ENCODE measurements around the gene TLX2. TPM values are rescaled to one million over a fixed set of nuclear protein-coding genes. Genes with fewer than 3 reads are reported as not detected.

TLX2 gene
- total and polyA plus RNA-seq, 2 of the 13 experiments (the other 11 are each of a cell fraction or from before 2014, with no cell fraction given), result 0.05 to 0.20 TPM

- TF ChIP-seq ZNF235 (CRISPR knock-in tag; IDR thresholded peaks at IDR 0.05; ENCODE audit: borderline replicate concordance), result no peak
- TF ChIP-seq ZNF740 (CRISPR knock-in tag; IDR thresholded peaks at IDR 0.05), result peak; percentile 90
- peak; percentile 90 for TF ChIP-seq ZNF501 (CRISPR knock-in tag; IDR thresholded peaks at IDR 0.05)
- peak; percentile 76 for TF ChIP-seq HNRNPLL (IDR thresholded peaks at IDR 0.05; ENCODE audit: low read depth, low read length, poor library complexity, severe bottlenecking)
- TF ChIP-seq ZNF574 (CRISPR knock-in tag; IDR thresholded peaks at IDR 0.05), result peak; percentile 99
- peak; percentile 73; the same call in 1 of the 2 replicates for TF ChIP-seq AHR (CRISPR knock-in tag; IDR thresholded peaks at IDR 0.05)
- peak; percentile 88; the same call in 1 of the 2 replicates for TF ChIP-seq HES4 (CRISPR knock-in tag; IDR thresholded peaks at IDR 0.05; ENCODE audit: borderline replicate concordance)
- peak; percentile 61; the same call in 1 of the 2 replicates for TF ChIP-seq TFAP4 (IDR thresholded peaks at IDR 0.05; ENCODE audit: borderline replicate concordance, low read depth)
- no peak; the same call in 1 of the 2 replicates for TF ChIP-seq CAMTA2 (CRISPR knock-in tag; IDR thresholded peaks at IDR 0.05; ENCODE audit: borderline replicate concordance)
- TF ChIP-seq JUNB (CRISPR knock-in tag; IDR thresholded peaks at IDR 0.05; ENCODE audit: borderline replicate concordance), result no peak
- TF ChIP-seq ZNF646 (CRISPR knock-in tag; IDR thresholded peaks at IDR 0.05), result peak; percentile 90
Measured at GRCh38 chr2:74507145-74507925, 6.9 kb upstream of the TLX2 start, which contains the start of gene PCGF1 (continued).

Data from HepG2 (cell line).